ENCODE measurements around the gene SSNA1.

Gene SSNA1

DNA sequence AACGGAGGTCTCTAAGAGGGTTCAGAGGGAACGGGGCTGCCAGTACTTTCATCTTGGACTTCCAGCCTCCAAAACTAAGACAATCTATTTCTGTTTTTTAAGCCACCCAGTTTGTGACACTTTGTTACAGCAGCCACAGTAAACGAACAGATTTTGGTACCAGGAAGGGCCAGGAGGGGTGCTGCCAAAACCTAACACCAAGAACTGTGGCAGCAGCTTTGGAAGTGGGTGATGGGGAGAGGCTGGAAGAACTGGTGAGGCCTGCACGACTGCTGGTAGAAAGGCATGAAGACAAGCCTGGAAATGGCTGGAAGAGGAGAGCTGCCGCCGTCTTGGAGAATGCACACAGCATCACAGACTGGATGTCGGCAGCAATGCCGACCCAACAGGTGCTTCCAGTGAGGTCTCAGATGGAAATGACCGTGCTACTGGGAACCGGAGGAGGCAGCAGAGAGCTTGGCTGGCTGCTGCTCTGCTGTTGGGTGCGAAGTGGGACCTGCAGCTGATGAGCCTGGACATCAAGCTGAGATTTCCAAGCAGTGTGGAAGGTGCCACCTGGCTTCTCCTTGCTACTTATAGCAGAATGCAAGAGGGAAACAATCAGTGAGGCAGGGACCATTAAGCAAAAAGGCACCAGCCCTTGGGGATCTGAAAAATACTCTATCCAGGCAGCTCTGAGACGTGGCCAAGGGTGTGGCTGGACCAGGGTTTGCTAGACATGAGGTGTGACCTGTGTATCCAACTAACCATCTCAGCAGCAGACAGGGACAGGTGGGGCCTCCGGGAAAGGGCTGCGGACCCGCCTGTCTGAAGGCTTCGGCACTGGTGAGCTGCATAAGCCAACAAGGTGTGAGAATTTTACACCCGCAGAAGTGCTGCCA lies 11.9 kb upstream of the SSNA1 start:
- H3K36me3 ChIP-seq (ENCODE audit: control insufficient read depth in 2 of 2, insufficient read depth in 1 of 2, low read length in 2 of 2): peaks cover 0 to 46% of the 10 kb centered on the region in 2 experiments; a peak in 2 of 3 replicates
- no peaks in the 10 kb centered on the region for H3K9me3 ChIP-seq (ENCODE audit: control insufficient read depth, insufficient read depth, low read depth, low read length)
- no peak overlapping the region for H3K4me3 ChIP-seq (ENCODE audit: low read depth, low read length)
- H3K27ac ChIP-seq (ENCODE audit: extremely low read depth, low read depth, low read length): no peak overlapping the region
- H3K4me1 ChIP-seq (ENCODE audit: control insufficient read depth, insufficient read depth, low read length): no peaks in the 10 kb centered on the region
- peak; percentile 91 for TF ChIP-seq ZNF600 (tag by site-specific recombination; IDR thresholded peaks at IDR 0.05)
- peak; percentile 89 for TF ChIP-seq ZNF10 (tag by site-specific recombination; IDR thresholded peaks at IDR 0.05)
- TF ChIP-seq ZBTB17 (tag by site-specific recombination; IDR thresholded peaks at IDR 0.05): peak; percentile 43; the same call in 1 of the 2 replicates
- no peak for TF ChIP-seq ZBTB7A (tag by site-specific recombination; IDR thresholded peaks at IDR 0.05; ENCODE audit: low read depth)
- TF ChIP-seq KLF9 (tag by site-specific recombination; IDR thresholded peaks at IDR 0.05; ENCODE audit: low read depth): no peak
- no peak for TF ChIP-seq ZNF560 (tag by site-specific recombination; IDR thresholded peaks at IDR 0.05; ENCODE audit: borderline replicate concordance)
- no peak for TF ChIP-seq YY1 (tag by site-specific recombination; IDR thresholded peaks at IDR 0.05)
- peak; percentile 100 for TF ChIP-seq SCRT2 (tag by site-specific recombination; IDR thresholded peaks at IDR 0.05)
- TF ChIP-seq ZNF768 (tag by site-specific recombination; IDR thresholded peaks at IDR 0.05): no peak
- TF ChIP-seq ZNF707 (tag by site-specific recombination; IDR thresholded peaks at IDR 0.05): peak; percentile 78; the same call in 1 of the 2 replicates
- TF ChIP-seq ZBTB1 (tag by site-specific recombination; IDR thresholded peaks at IDR 0.05): no peak
- no peak for TF ChIP-seq ZNF48 (tag by site-specific recombination; IDR thresholded peaks at IDR 0.05)
- TF ChIP-seq SCRT1 (tag by site-specific recombination; IDR thresholded peaks at IDR 0.05; ENCODE audit: borderline replicate concordance): peak; percentile 99
- TF ChIP-seq CTCF (tag by site-specific recombination; IDR thresholded peaks at IDR 0.05): peak; percentile 64
- no peak for TF ChIP-seq ZNF140 (tag by site-specific recombination; IDR thresholded peaks at IDR 0.05)
- POLR2A ChIA-PET: interaction anchor here (0.6 to 3.1 kb wide), 14 partner anchors 9 to 68 kb away, joined by 3 to 20 read pairs (median 6); partner anchors contain the start of genes ANAPC2, RNF224, SSNA1 and TPRN
- CTCF ChIA-PET: interaction anchor here (0.7 to 3.1 kb wide), 11 partner anchors 11 to 76 kb away, joined by 3 to 15 read pairs (median 5); partner anchors contain the start of genes RNF224 and SSNA1

GRCh38 chr9:137178201-137178938 lies 10.1 kb upstream of the SSNA1 start:
- no peaks in the 10 kb centered on the region for H3K9me3 ChIP-seq (ENCODE audit: control insufficient read depth, insufficient read depth, low read depth, low read length)
- ChIA-PET POLR2A (interaction anchor here (0.7 to 2.0 kb wide), 4 partner anchors 9 to 62 kb away, joined by 3 to 10 read pairs (median 5); partner anchors contain the start of genes LRRC26 and TUBB4B), CTCF (interaction anchor here (0.6 to 3.1 kb wide), 3 partner anchors 51 to 390 kb away, joined by 3 to 12 read pairs (median 6); no protein-coding TSS in a partner anchor)
- peaks cover 0 to 59% of the 10 kb centered on the region in 2 experiments; a peak in 2 of 3 replicates for H3K36me3 ChIP-seq (ENCODE audit: control insufficient read depth in 2 of 2, insufficient read depth in 1 of 2, low read length in 2 of 2)
- no peaks in the 10 kb centered on the region for H3K4me1 ChIP-seq (ENCODE audit: control insufficient read depth, insufficient read depth, low read length)
- no peak overlapping the region for H3K27ac ChIP-seq (ENCODE audit: extremely low read depth, low read depth, low read length)
- TF ChIP-seq ZNF157 (tag by site-specific recombination; IDR thresholded peaks at IDR 0.05): no peak
- no peak for TF ChIP-seq ZBTB49 (tag by site-specific recombination; IDR thresholded peaks at IDR 0.05; ENCODE audit: low read depth)
- no peak for TF ChIP-seq ZNF132 (tag by site-specific recombination; IDR thresholded peaks at IDR 0.05; ENCODE audit: borderline replicate concordance)
- TF ChIP-seq, protein P1, sequence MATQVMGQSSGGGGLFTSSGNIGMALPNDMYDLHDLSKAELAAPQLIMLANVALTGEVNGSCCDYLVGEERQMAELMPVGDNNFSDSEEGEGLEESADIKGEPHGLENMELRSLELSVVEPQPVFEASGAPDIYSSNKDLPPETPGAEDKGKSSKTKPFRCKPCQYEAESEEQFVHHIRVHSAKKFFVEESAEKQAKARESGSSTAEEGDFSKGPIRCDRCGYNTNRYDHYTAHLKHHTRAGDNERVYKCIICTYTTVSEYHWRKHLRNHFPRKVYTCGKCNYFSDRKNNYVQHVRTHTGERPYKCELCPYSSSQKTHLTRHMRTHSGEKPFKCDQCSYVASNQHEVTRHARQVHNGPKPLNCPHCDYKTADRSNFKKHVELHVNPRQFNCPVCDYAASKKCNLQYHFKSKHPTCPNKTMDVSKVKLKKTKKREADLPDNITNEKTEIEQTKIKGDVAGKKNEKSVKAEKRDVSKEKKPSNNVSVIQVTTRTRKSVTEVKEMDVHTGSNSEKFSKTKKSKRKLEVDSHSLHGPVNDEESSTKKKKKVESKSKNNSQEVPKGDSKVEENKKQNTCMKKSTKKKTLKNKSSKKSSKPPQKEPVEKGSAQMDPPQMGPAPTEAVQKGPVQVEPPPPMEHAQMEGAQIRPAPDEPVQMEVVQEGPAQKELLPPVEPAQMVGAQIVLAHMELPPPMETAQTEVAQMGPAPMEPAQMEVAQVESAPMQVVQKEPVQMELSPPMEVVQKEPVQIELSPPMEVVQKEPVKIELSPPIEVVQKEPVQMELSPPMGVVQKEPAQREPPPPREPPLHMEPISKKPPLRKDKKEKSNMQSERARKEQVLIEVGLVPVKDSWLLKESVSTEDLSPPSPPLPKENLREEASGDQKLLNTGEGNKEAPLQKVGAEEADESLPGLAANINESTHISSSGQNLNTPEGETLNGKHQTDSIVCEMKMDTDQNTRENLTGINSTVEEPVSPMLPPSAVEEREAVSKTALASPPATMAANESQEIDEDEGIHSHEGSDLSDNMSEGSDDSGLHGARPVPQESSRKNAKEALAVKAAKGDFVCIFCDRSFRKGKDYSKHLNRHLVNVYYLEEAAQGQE (tag by site-specific recombination; IDR thresholded peaks at IDR 0.05): peak; percentile 51; the same call in 1 of the 2 replicates
- no peak for TF ChIP-seq ZNF707 (tag by site-specific recombination; IDR thresholded peaks at IDR 0.05)
- no peak for TF ChIP-seq ZNF600 (tag by site-specific recombination; IDR thresholded peaks at IDR 0.05)
- peak; percentile 61 for TF ChIP-seq SCRT2 (tag by site-specific recombination; IDR thresholded peaks at IDR 0.05)
- TF ChIP-seq GLIS2 (tag by site-specific recombination; IDR thresholded peaks at IDR 0.05): peak; percentile 49; the same call in 1 of the 2 replicates
- H3K4me3 ChIP-seq (ENCODE audit: low read depth, low read length): no peak overlapping the region

Data from HEK293 (cell line).